ENCODE data around the gene HOXD11. TPM values are rescaled to one million over a fixed set of nuclear protein-coding genes. Genes with fewer than 3 reads are reported as not detected.
A peak's percentile ranks its signal among the peaks of the same experiment; 100 is the strongest.

HOXD11 gene
- total and polyA plus RNA-seq, 9 of the 15 experiments (the other 6 are each of a cell fraction or from before 2014, with no cell fraction given), result not detected

DNA sequence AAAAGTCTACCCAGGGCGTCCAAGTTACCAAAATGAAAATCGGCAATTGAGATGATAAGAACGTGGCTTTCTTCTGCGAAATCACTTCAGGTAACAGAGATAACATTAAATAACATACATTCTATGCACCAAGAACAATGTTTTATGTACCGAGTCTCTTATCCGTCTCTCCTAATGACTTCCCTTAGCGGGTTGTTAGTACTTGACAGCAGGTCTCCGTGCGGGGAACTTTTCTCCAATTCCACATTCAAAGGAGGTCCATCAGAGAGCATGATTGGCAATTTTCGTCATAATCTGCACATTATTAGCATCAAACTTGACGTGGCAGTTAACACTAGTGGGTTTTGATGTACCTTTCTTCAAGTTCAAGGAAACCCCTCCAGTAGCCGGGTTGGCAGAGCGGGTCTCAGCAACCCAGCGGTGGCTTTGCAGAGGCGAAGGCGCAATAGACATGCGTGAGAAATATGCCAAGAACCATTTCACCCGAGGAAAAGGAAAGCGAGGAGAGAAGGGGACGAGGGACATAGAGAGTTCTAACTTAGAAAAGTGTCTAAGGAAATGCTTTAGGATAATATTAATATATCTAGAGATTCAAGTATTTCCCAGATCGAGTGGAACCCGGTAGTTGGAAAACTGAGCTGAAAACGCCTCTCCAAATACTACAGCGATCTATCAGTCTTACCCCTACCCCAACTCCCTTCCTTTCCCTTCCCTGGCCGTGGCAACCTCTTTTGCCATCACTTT lies 28.4 kb upstream of the HOXD11 start:
- H3K4me3 ChIP-seq, result peak overlapping the region; percentile 52; the same call in 1 of the 2 replicates
- DNase-seq (ENCODE audit: extremely low read depth in 1 of 4, low spot score in 3 of 4), result no peak
- in situ Hi-C loops (cut with MboI), result loop anchor here (10.0 to 25.0 kb wide), 2 partner anchors 394 to 1041 kb away; no protein-coding TSS in a partner anchor

More for the DNA sequence above, 28.4 kb upstream of the HOXD11 start:
- WGBS (ENCODE audit: insufficient coverage, low coverage, missing lambda C conversion rate), result 10% methylated on average over 25 of the region's 25 CpGs
- no peak for ATAC-seq
- Histone ChIP-seq H3K36me3 (ENCODE audit: control insufficient read depth, insufficient read depth, low read length) (no peaks in the 10 kb centered on the region), H3K27me3 (ENCODE audit: control insufficient read depth in 2 of 2, insufficient read depth in 2 of 2, low read length in 2 of 2) (peaks cover 41 to 66% of the 10 kb centered on the region in 2 experiments), H3K79me2 (ENCODE audit: control insufficient read depth, insufficient read depth, low read length) (no peaks in the 10 kb centered on the region), H4K20me1 (replicated peaks; ENCODE audit: control insufficient read depth, insufficient read depth, low read length) (no peaks in the 10 kb centered on the region), H3K9me1 (ENCODE audit: control insufficient read depth, insufficient read depth, low read length) (no peaks in the 10 kb centered on the region), H3K9me3 (replicated peaks; ENCODE audit: control insufficient read depth, insufficient read depth, low read depth, low read length) (peaks cover 10% of the 10 kb centered on the region), H3K27ac (ENCODE audit: extremely low read depth, low read depth, low read length) (no peak overlapping the region), H3K9ac (ENCODE audit: insufficient read depth in 1 of 2, low read depth in 2 of 2, low read length in 2 of 2) (peak overlapping the region in 1 of 2 experiments; percentile 89; a peak in 1 of 4 replicates), H3K4me2 (ENCODE audit: insufficient read depth, low read length) (peak overlapping the region; percentile 84), H3K4me1 (replicated peaks in 1 of 2; ENCODE audit: control insufficient read depth in 2 of 2, insufficient read depth in 2 of 2, low read length in 2 of 2) (peaks cover 3 to 29% of the 10 kb centered on the region in 2 experiments; a peak in 3 of 5 replicates), H2AFZ (ENCODE audit: low read depth, low read length) (peak overlapping the region; percentile 79)
- no TSS peak for BruUV-seq (replicated peaks)
- TF ChIP-seq NRF1 (conservative IDR thresholded peaks at IDR 0.05 in 1 of 2, IDR thresholded peaks at IDR 0.05 in 1 of 2) (peak in 1 of 2 experiments; percentile 38; a peak in 1 of 4 replicates), NR4A1 (CRISPR knock-in tag; IDR thresholded peaks at IDR 0.05) (no peak), NR4A1 (tag; IDR thresholded peaks at IDR 0.05) (no peak), ZNF133 (CRISPR knock-in tag; IDR thresholded peaks at IDR 0.05) (no peak), ZNF316 (IDR thresholded peaks at IDR 0.05) (no peak), CBX8 (IDR thresholded peaks at IDR 0.05; ENCODE audit: borderline replicate concordance, extremely low read depth, low read depth, low read length, poor library complexity, severe bottlenecking) (peak; percentile 48), NR3C1 (CRISPR knock-in tag; IDR thresholded peaks at IDR 0.05) (no peak)
- ChIA-PET CTCF (ENCODE audit: low intra/inter-chr PET ratio) (interaction anchor here (0.8 to 3.8 kb wide), 3 partner anchors 97 to 388 kb away, joined by 4 to 36 read pairs (median 4); no protein-coding TSS in a partner anchor), POLR2A (interaction anchor here (0.6 to 1.0 kb wide), 4 partner anchors 76 to 910 kb away, joined by 3 to 4 read pairs (median 3); partner anchors contain the start of gene LNPK)
- intact Hi-C loops (cut with micrococcal nuclease), result loop anchor here (1.0 to 10.0 kb wide), 3 partner anchors 114 to 388 kb away; no protein-coding TSS in a partner anchor
- no peak for FAIRE-seq

All from K562 (cell line).